IMR-90 (cell line): Measurements from ENCODE around the gene SEPHS1. TPM values are rescaled to one million over a fixed set of nuclear protein-coding genes. Genes with fewer than 3 reads are reported as not detected.

ENCODE experiments used
- ATAC-seq: fragments of 200-7000 bp; cut with Tn5 transposase; 2 replicates; pipeline ENCODE4 v1.9.1; 2020; ENCODE audit warnings: low read depth, mild to moderate bottlenecking, moderate library complexity
- BruUV-seq: library from RNA; stranded (reverse); fragments of 400-500 nt; replicated peaks from 2 replicates; lab custom pipeline; 2021; lab: Mats Ljungman, UMichigan
- CTCF ChIA-PET: fragments of 300-600 bp; formaldehyde crosslinking; extraction: SDS; loops from one replicate; lab custom pipeline; 2021; ENCODE audit warnings: antibody characterized with exemption; lab: Yijun Ruan, JAX
- POLR2A ChIA-PET: fragments of 300-600 bp; sonication (Branson Sonifier 250); formaldehyde crosslinking; loops from one replicate; lab custom pipeline; 2022; ENCODE audit warnings: antibody characterized with exemption; ENCODE audit not compliant: unreplicated experiment; lab: Charles Lee
- DNase-seq: peaks from one replicate; pipeline ENCODE4 v3.0.0; 2013
- H2AFZ ChIP-seq: replicated peaks from 2 replicates; pipeline ENCODE3; 2013; ENCODE audit warnings: low read length, mild to moderate bottlenecking; ENCODE audit not compliant: poor library complexity
- H2AK5ac ChIP-seq: 2 replicates; pipeline ENCODE4 v1.6.1; 2013; ENCODE audit warnings: low read depth, low read length, inconsistent platforms
- H2AK9ac ChIP-seq: replicated peaks from 2 replicates; pipeline ENCODE3; 2013; ENCODE audit warnings: mild to moderate bottlenecking, low read depth, low read length, moderate library complexity; ENCODE audit not compliant: poor library complexity
- H2BK120ac ChIP-seq: 2 replicates; pipeline ENCODE4 v1.6.1; 2013; ENCODE audit warnings: low read depth, low read length, inconsistent platforms
- H2BK15ac ChIP-seq: 3 replicates; pipeline ENCODE4 v1.6.1; 2013; ENCODE audit warnings: low read depth, low read length, inconsistent platforms
- H2BK20ac ChIP-seq: 2 replicates; pipeline ENCODE4 v1.6.1; 2013; ENCODE audit warnings: low read depth, mild to moderate bottlenecking, inconsistent platforms, low read length, moderate library complexity
- H2BK5ac ChIP-seq: 2 replicates; pipeline ENCODE4 v1.6.1; 2013; ENCODE audit warnings: mild to moderate bottlenecking, low read depth, low read length, inconsistent platforms; ENCODE audit not compliant: poor library complexity, severe bottlenecking
- H3K14ac ChIP-seq: replicated peaks from 2 replicates; pipeline ENCODE4 v1.6.1; 2013; ENCODE audit warnings: low read depth, low read length, inconsistent platforms
- H3K18ac ChIP-seq: 2 replicates; pipeline ENCODE4 v1.6.1; 2013; ENCODE audit warnings: low read depth, low read length, control low read depth
- H3K23ac ChIP-seq: 2 replicates; pipeline ENCODE4 v1.6.1; 2013; ENCODE audit warnings: low read depth, low read length, inconsistent platforms
- H3K27ac ChIP-seq: 2 replicates; pipeline ENCODE4 v1.5.1; 2013; ENCODE audit warnings: mild to moderate bottlenecking, control low read depth, low read length; ENCODE audit not compliant: insufficient read depth
- H3K27me3 ChIP-seq: 2 replicates; pipeline ENCODE4 v1.6.1; 2013; ENCODE audit warnings: low read length; ENCODE audit not compliant: control insufficient read depth, insufficient read depth
- H3K36me3 ChIP-seq: 2 replicates; pipeline ENCODE4 v1.6.1; 2013; ENCODE audit warnings: low read length, mixed read lengths; ENCODE audit not compliant: control insufficient read depth, insufficient read depth
- H3K4ac ChIP-seq: 2 replicates; pipeline ENCODE4 v1.6.1; 2013; ENCODE audit warnings: low read depth, low read length, inconsistent platforms
- H3K4me1 ChIP-seq: 2 replicates; pipeline ENCODE4 v1.6.1; 2013; ENCODE audit warnings: low read length, mixed read lengths; ENCODE audit not compliant: control insufficient read depth, insufficient read depth
- H3K4me2 ChIP-seq: 2 replicates; pipeline ENCODE4 v1.6.1; 2013; ENCODE audit warnings: low read depth, mild to moderate bottlenecking, control low read depth, low read length, moderate library complexity
- H3K4me3 ChIP-seq: 2 replicates; pipeline ENCODE4 v1.5.1; 2013; ENCODE audit warnings: low read depth, mild to moderate bottlenecking, control low read depth, low read length, moderate library complexity; ENCODE audit not compliant: insufficient read depth
- H3K56ac ChIP-seq: 2 replicates; pipeline ENCODE4 v1.6.1; 2013; ENCODE audit warnings: low read length, inconsistent platforms; ENCODE audit not compliant: insufficient read depth; ENCODE audit errors: extremely low read depth
- H3K79me1 ChIP-seq, 2 experiments: 2 replicates each; pipeline ENCODE4 v1.6.1; 2013; ENCODE audit warnings: low read length in 2 of 2, inconsistent platforms in 1 of 2, low read depth in 1 of 2
- H3K9ac ChIP-seq: 2 replicates; pipeline ENCODE4 v1.6.1; 2013; ENCODE audit warnings: low read depth, low read length, control low read depth
- H3K9me1 ChIP-seq: 2 replicates; pipeline ENCODE4 v1.6.1; 2013; ENCODE audit warnings: low read length, inconsistent platforms; ENCODE audit not compliant: insufficient read depth
- H3K9me3 ChIP-seq: 2 replicates; pipeline ENCODE4 v1.6.1; 2013; ENCODE audit warnings: low read length; ENCODE audit not compliant: control insufficient read depth, insufficient read depth
- H4K20me1 ChIP-seq: 2 replicates; pipeline ENCODE4 v1.6.1; 2013; ENCODE audit warnings: low read length, inconsistent platforms; ENCODE audit not compliant: insufficient read depth
- H4K5ac ChIP-seq: 2 replicates; pipeline ENCODE4 v1.6.1; 2013; ENCODE audit warnings: mild to moderate bottlenecking, low read depth, low read length, control low read depth
- H4K8ac ChIP-seq, 2 experiments: 2 replicates each; pipeline ENCODE4 v1.6.1; 2013; ENCODE audit warnings: low read depth in 2 of 2, low read length in 2 of 2, control low read depth in 1 of 2, inconsistent platforms in 1 of 2
- H4K91ac ChIP-seq: 2 replicates; pipeline ENCODE4 v1.6.1; 2013; ENCODE audit warnings: low read depth, low read length, inconsistent platforms; ENCODE audit not compliant: insufficient read depth
- BHLHE40 ChIP-seq: fragments of 150-350 bp; IDR thresholded peaks from 2 replicates; pipeline ENCODE4 v1.6.1; 2016; ENCODE audit warnings: mild to moderate bottlenecking, low read depth, low read length
- CEBPB ChIP-seq: IDR thresholded peaks from 2 replicates; pipeline ENCODE4 v1.6.1; 2012; ENCODE audit warnings: low read depth, low read length, improper control_type of control experiment
- CHD1 ChIP-seq: IDR thresholded peaks from 2 replicates; pipeline ENCODE4 v1.6.1; 2012; ENCODE audit warnings: low read depth, low read length, improper control_type of control experiment
- FOS ChIP-seq: fragments of 150-350 bp; IDR thresholded peaks from 2 replicates; pipeline ENCODE4 v1.6.1; 2016; ENCODE audit warnings: low read depth, low read length
- MAFK ChIP-seq: IDR thresholded peaks from 2 replicates; pipeline ENCODE4 v1.6.1; 2012; ENCODE audit warnings: low read depth, low read length, improper control_type of control experiment
- MAZ ChIP-seq: IDR thresholded peaks from 2 replicates; pipeline ENCODE4 v1.6.1; 2012; ENCODE audit warnings: low read depth, mild to moderate bottlenecking, low read length, improper control_type of control experiment, moderate library complexity, borderline replicate concordance
- MXI1 ChIP-seq: IDR thresholded peaks from 2 replicates; pipeline ENCODE4 v1.6.1; 2012; ENCODE audit warnings: low read depth, mild to moderate bottlenecking, low read length, moderate library complexity, borderline replicate concordance
- NFE2L2 ChIP-seq: fragments of 150-350 bp; IDR thresholded peaks from 2 replicates; pipeline ENCODE4 v1.6.1; 2016; ENCODE audit warnings: low read depth, mild to moderate bottlenecking, low read length
- RAD21 ChIP-seq: IDR thresholded peaks from 2 replicates; pipeline ENCODE4 v1.6.1; 2012; ENCODE audit warnings: low read length, improper control_type of control experiment
- SMC3 ChIP-seq: fragments of 150-350 bp; IDR thresholded peaks from 2 replicates; pipeline ENCODE4 v1.6.1; 2016; ENCODE audit warnings: low read depth, mild to moderate bottlenecking, antibody characterized with exemption, low read length, moderate library complexity
- WGBS, 2 experiments: methylation state at CpG; one replicate each; pipeline versions ENCODE4 v1.1.5 to v1.1.7; 2013; ENCODE audit warnings: missing lambda C conversion rate in 2 of 2; ENCODE audit not compliant: insufficient read length in 1 of 2; ENCODE audit errors: extremely low coverage in 2 of 2; 5-methylcytosine and 5-hydroxymethylcytosine counted together
- dilution Hi-C: fragments of 300-500 bp; cut with HindIII; formaldehyde crosslinking; loops from one replicate; pipeline ENCODE4 v1.14.3; 2018; ENCODE audit warnings: low sequenced_read_pairs; ENCODE audit not compliant: unreplicated experiment
- in situ Hi-C: fragments of 300-500 bp; cut with MboI; formaldehyde crosslinking; loops from 3 replicates; pipeline ENCODE4 v1.14.3; 2019; ENCODE audit warnings: low sequenced_read_pairs, inconsistent platforms, mixed read lengths
- intact Hi-C: fragments of 100-400 bp; cut with micrococcal nuclease; formaldehyde crosslinking; loops from 2 replicates; pipeline ENCODE4 v1.10.0; 2022
- polyA plus RNA-seq, 3 experiments: library from polyadenylated mRNA; depleted of rRNA; stranded (reverse); fragments of >200 nt; gene quantifications; 2 replicates each; pipeline ENCODE4 v1.2.3, GENCODE V29; 2012; ENCODE audit warnings: low replicate concordance in 1 of 3
- total RNA-seq: library from RNA; depleted of rRNA; stranded (reverse); fragments of >200 nt; gene quantifications from 2 replicates; pipeline ENCODE4 v1.2.3, GENCODE V29; 2012
- TF ChIP-seq, protein P1 (sequence below): conservative IDR thresholded peaks from 2 replicates; pipeline ENCODE4 v1.5.1; 2012; ENCODE audit warnings: mild to moderate bottlenecking, low read depth, low read length, improper control_type of control experiment

SEPHS1 gene
- total and polyA plus RNA-seq, 2 of the 4 experiments (the other 2 are of a cell fraction): 39.4 to 69.4 TPM

DNA sequence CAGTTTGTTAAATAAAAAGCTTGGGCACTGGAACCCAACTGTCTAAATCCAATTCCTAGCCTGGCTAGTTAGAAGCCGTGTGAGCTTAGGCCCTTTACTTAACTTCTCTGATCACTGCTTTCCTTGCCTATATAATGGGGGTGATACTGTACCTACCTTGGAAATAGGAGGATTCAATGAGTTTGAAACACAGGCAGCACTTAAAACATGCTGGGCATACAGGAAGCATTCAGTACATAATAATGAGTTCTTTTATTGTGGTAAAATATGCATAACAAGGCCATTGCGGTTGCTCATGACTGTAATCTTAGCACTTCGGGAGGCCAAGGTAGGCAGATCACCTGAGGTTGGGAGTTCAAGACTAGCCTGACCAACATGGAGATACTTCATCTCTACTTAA lies 47.4 kb upstream of the SEPHS1 start:
- ATAC-seq (no peak), DNase-seq (no peak)
- CTCF ChIA-PET: no interaction called here
- no peaks in the 10 kb centered on the region for H3K4me1 ChIP-seq
- H4K20me1 ChIP-seq: no peaks in the 10 kb centered on the region
- H3K56ac ChIP-seq: no peak overlapping the region
- no peak overlapping the region for H2BK120ac ChIP-seq
- H3K14ac ChIP-seq: no peak overlapping the region
- POLR2A ChIA-PET: no interaction called here
- dilution Hi-C loops (no loop called here), intact Hi-C loops (no loop called here), in situ Hi-C loops (no loop called here)
- no peak overlapping the region for H3K4me3 ChIP-seq
- H2BK15ac ChIP-seq: no peak overlapping the region
- H4K91ac ChIP-seq: no peak overlapping the region
- no peak overlapping the region for H2AK9ac ChIP-seq
- no peak overlapping the region for H3K4ac ChIP-seq
- H3K9me1 ChIP-seq: no peaks in the 10 kb centered on the region
- H3K4me2 ChIP-seq: no peak overlapping the region
- 80% methylated on average over 1 of the region's 3 CpGs; no CpG with 5 or more reads in 1 of the 2 experiments for WGBS, 2 experiments
- H2AFZ ChIP-seq: no peak overlapping the region
- no peaks in the 10 kb centered on the region for H3K79me1 ChIP-seq
- no peak overlapping the region for H4K8ac ChIP-seq
- H4K5ac ChIP-seq: no peak overlapping the region
- no peak overlapping the region for H2BK20ac ChIP-seq
- H3K23ac ChIP-seq: no peak overlapping the region
- H3K9ac ChIP-seq: no peak overlapping the region
- no TSS peak for BruUV-seq
- no peaks in the 10 kb centered on the region for H3K36me3 ChIP-seq
- no peak overlapping the region for H2AK5ac ChIP-seq
- no peak overlapping the region for H3K18ac ChIP-seq
- H3K27ac ChIP-seq: no peak overlapping the region
- no peak for TF ChIP-seq RAD21
- no peak for TF ChIP-seq CEBPB
- TF ChIP-seq CHD1: no peak
- no peak for TF ChIP-seq NFE2L2
- no peak for TF ChIP-seq FOS
- no peak for TF ChIP-seq SMC3
- TF ChIP-seq, protein P1, sequence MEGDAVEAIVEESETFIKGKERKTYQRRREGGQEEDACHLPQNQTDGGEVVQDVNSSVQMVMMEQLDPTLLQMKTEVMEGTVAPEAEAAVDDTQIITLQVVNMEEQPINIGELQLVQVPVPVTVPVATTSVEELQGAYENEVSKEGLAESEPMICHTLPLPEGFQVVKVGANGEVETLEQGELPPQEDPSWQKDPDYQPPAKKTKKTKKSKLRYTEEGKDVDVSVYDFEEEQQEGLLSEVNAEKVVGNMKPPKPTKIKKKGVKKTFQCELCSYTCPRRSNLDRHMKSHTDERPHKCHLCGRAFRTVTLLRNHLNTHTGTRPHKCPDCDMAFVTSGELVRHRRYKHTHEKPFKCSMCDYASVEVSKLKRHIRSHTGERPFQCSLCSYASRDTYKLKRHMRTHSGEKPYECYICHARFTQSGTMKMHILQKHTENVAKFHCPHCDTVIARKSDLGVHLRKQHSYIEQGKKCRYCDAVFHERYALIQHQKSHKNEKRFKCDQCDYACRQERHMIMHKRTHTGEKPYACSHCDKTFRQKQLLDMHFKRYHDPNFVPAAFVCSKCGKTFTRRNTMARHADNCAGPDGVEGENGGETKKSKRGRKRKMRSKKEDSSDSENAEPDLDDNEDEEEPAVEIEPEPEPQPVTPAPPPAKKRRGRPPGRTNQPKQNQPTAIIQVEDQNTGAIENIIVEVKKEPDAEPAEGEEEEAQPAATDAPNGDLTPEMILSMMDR: no peak
- no peak for TF ChIP-seq MAZ
- no peak for TF ChIP-seq MAFK
- no peak for TF ChIP-seq MXI1
- TF ChIP-seq BHLHE40: no peak
- H3K9me3 ChIP-seq: 0 out of 2 replicates have a peak, but pooled peaks cover 2% of the 10 kb centered on the region
- peaks cover 18% of the 10 kb centered on the region for H3K27me3 ChIP-seq
- no peak overlapping the region for H2BK5ac ChIP-seq
